GM04503 (cell line): Measurements from ENCODE around the gene AHCYL2.
"Not testable (repeated sequence)": the region's sequence is repeated elsewhere in the genome, so short reads cannot be mapped to it uniquely, and the experiment has no call there.

Experiments
- DNase-seq: peaks from one replicate; pipeline ENCODE4 v3.0.0-alpha.2; 2012; ENCODE audit warnings: low read depth

Gene AHCYL2

DNA sequence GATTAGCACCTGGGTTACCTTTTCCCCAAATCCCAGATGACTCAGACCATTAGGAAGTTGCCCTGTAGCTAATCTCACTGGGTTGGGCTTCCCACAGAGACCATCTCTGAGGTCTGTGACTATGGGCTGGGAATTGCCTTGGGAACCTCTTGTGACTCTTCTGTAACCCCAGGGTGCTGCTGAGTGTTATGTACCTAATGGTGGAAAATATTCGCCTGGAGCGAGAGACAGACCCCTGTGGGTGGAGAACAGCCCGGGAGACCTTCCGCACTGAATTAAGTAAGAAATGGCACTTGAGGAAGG lies 229.4 kb downstream of the AHCYL2 start:
- DNase-seq: no peak

DNA sequence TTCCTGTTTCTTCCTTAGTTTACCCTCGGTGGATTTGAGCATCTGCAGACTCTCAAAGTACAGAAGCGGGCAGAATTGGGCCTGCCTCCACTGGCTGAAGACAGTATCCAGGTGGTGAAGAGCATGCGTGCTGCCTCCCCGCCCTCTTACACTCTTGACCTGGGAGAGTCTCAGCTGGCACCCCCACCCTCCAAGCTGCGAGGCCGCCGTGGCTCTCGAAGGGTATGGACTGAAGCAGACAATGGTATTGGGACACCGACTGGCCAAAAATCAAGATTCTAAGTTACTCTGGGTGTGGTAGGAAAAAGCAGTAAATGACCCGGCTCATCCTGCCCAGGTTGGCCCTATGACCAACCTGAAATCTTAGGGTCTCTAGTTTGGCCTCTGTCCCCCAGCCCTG lies 231.6 kb downstream of the AHCYL2 start:
- no peak for DNase-seq

DNA sequence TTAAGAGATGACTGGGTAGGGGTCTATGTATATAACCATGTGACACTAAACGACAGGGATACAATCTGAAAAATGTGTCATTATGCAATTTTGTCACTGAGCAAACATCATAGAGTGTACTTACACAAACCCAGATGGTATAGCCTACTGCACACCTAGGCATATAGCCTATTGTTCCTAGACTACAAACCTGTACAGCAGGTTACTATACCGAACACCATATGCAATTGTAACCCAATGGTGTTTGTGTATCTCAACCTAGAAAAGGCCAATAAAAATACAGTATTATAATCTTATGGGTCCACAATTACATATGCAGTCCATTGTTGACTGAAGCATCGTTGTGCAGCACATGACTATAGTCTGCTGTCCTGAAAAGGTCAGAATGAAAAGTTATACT lies 232.3 kb downstream of the AHCYL2 start:
- DNase-seq: no peak

DNA sequence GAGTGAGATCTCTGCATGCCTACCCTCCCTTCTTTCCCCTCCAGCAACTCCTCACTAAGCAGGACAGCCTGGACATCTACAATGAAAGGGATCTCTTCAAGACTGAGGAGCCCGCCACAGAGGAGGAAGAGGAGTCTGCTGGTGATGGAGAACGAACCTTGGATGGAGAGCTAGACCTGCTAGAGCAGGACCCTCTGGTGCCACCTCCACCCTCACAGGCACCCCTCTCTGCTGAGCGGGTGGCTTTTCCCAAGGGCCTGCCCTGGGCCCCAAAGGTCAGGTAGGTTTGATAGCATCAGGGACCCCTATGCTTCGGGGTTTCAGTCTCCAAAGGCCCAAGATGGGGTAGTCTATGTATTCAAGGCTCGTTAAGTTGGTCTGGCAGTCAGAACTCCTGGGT lies 233.3 kb downstream of the AHCYL2 start:
- DNase-seq: no peak

DNA sequence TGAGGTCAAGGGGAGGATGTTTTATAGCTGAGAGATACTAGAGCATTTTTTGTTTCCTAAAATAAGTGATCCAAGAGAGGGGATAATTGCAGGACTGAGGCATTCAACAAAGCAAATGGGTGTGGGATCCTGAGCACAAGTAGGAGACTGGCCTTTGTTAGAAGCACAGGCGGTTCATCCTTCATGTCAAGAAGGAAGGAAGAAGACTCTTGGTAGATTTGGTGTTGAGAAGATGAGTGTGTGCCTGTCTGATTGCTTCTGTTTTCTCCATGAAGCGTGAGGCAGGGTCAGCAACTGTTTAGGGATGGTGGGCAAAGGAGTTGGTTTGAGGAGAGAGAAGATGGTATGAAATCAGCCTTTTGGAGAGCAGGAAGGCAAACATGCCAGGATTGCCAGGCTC lies 237.0 kb downstream of the AHCYL2 start:
- DNase-seq: no peak

DNA sequence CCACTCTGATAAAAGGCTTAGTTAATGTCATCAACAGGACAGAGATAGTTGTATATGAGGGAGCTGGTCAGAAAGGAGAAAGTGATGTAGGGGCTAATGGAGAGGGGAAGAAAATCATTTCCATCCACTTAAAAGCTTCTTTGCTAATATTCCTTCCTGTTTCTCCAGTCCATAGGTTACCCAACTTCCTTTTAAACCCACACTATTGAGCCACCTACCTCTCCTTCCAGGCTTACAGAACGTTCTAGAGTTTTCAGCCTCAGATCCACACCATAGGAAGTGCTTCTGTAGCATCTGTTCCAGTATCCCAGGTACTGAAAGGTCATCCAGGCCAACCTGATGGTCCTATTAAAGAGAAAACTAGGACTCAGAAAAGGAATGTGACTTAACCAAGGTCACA lies 237.6 kb downstream of the AHCYL2 start:
- DNase-seq: no peak

DNA sequence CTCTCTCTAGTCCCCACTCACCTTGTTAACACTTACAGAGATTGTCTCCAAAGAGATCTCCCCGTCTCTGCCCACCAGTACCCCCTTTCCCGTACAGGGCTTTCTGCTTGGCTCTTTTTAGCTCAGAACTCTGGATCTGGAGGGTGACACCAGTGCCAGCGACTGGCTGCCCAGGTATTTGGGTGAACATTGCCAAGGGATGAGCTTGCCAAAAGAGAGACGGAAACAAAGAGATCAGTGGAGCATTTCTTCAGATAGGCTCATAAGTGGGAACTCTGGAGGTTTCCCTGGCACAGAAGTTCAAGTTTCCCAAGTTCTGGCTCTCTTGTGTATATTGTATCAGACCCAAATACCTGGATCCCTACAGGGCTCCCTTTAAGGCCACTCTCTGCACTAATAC lies 239.4 kb downstream of the AHCYL2 start:
- no peak for DNase-seq

DNA sequence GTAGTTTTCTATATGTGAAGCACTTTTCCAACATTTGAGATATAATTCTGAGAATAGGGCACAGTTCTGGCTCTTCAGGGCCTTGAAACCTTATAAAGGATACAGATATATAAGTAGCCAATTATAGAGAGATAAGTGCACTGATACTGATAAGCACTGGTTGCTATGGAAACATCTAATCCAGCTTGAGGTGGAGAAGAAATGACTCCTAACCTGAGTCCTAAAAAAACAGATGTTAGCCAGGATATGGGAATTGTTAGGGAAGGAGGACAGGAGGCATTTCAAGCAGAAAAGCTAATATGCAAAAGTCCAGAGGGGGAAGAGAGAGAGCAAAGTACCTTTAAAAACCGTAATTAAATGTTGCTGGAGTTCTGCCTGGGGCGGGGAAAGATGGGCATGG lies 240.2 kb downstream of the AHCYL2 start:
- DNase-seq: no peak

DNA sequence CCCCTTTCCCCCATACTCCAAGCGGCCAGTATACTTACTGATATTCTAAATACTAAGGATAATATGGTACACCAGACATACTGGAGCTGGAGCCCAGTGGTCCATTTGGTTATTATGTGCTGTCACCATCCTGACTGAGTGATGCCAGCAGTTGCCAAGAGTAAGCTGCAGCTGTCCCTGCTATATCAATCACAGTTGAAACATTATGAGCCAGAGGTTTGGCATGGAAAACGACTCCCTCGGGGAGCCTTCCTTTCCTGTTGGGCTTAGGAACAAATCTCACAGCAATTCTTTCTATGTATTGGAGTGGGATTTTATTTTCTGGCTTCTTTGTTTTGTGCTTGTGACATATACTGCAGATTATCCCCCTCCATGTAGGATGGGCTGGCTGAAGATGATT lies 242.0 kb downstream of the AHCYL2 start:
- DNase-seq: no peak

DNA sequence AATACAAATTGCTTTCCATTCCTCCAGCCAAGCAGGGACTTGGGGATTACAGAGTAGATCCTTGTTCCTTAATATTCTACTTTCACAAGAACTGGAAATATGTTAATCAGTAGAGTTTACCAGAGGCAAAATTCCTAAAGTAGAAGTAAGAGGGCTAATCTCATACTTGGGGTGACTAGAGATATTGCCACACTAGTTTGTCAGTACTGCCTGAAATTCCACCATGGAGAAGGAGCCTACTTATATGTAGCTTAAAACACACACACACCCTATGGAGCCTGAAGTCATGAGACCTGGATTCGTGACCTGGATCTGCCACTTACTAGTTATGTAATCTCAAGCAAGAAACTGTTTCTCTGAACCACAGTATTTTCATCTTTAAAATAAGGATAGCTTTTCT lies 243.3 kb downstream of the AHCYL2 start:
- peak; percentile 44 for DNase-seq

DNA sequence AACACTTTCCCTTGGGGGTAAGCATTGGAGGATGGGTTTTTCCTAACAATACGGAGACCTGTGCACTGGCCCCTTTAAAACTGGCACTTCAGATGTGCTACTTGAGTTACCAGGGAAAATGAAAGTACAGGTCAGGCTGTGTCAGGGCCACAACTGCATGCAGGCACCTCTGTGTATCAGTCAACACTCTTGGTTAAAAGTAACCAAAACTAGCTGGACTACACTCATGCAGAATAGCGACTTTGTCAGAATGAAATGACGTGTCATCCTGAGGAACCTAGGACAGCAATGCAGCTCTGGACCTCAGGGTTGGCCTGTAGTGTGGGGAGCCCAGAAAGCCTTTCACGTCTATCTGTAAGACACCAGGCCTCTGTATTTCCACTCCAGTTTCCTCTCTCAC lies 243.7 kb downstream of the AHCYL2 start:
- DNase-seq: no peak

DNA sequence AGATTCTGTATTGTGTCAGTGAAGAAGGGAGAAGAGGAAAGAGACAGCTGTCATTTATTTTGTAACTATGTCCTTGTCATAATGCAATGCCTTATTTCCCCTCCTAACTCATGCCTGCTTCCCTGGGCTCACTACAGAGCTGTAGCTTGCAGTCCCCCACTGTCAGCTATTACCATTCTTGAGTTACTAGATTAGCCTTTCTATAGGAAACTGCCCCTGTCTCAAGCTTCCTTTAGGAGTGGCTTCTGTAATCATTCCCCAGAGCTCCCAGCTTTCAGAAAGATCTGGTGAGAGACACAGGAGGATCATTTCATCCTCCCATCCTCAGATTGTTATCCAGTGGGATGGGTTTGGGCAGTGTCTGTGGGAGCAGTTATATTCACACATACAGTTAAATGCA lies 245.1 kb downstream of the AHCYL2 start:
- DNase-seq: no peak

DNA sequence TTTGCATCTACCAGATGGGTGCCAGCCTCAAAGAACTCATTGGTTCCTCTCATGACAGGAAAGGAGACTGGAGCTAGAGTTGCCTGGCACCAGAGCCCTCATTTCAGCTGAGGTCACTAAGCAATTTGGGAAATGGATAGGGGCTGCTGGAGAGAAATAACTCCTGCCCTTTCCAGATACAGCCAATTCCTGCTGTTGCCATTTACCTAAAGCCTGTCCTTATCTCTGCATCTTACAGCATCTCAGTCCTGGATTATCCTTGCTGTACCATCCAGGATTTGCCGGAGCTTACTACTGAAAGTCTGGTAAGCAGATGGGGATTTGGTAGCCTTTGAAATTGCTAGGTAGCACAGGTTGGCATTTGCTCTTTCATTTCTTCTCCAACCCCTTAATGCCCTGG lies 245.6 kb downstream of the AHCYL2 start:
- DNase-seq: no peak

DNA sequence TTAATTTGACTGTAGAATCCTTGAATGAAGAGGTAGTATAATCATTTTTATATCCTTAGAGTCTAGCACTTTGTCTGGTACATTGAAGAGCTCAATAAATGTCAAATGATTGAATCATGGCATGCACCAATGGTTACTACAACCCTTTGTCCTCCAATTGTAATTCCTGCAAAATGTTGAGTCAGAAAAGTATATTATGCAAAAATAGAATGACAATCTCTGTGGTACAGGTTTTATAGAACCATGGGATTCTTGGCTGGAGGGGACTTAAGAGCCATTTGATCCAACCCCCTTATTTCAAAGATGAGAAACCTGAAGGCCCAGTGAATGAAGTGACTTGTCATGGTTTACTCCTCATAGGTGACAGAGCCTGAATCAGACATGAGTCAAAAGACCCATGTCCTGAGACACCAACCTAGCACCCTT lies 246.6 kb downstream of the AHCYL2 start:
- no peak for DNase-seq

DNA sequence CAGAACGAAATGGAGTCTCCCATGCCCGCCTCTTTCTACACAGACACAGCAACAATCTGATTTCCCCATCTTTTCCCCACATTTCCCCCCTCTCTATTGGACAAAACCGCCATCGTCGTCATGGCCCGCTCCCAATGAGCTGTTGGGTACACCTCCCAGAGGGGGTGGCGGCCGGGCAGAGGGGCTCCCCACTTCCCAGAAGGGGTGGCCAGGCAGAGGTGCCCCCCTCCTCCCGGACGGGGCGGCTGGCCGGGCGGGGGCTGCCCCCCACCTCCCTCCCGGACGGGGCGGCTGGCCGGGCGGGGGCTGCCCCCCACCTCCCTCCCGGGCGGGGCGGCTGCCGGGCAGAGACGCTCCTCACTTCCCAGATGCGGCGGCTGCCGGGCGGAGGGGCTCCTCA lies 251.1 kb downstream of the AHCYL2 start:
- not testable (repeated sequence) for DNase-seq

DNA sequence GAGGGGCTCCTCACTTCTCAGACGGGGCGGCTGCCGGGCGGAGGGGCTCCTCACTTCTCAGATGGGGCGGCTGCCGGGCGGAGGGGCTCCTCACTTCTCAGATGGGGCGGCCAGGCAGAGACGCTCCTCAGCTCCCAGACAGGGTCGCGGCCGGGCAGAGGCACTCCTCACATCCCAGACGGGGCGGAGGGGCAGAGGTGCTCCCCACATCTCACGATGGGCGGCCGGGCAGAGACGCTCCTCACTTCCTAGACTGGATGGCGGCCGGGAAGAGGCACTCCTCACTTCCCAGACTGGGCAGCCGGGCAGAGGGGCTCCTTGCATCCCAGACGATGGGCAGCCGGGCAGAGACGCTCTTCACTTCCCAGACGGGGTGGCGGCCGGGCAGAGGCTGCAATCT lies 251.6 kb downstream of the AHCYL2 start:
- not testable (repeated sequence) for DNase-seq
